ENCODE results near the gene MARCO.
"Not testable (repeated sequence)": the region's sequence is repeated elsewhere in the genome, so short reads cannot be mapped to it uniquely, and the experiment has no call there.

MARCO gene

DNA sequence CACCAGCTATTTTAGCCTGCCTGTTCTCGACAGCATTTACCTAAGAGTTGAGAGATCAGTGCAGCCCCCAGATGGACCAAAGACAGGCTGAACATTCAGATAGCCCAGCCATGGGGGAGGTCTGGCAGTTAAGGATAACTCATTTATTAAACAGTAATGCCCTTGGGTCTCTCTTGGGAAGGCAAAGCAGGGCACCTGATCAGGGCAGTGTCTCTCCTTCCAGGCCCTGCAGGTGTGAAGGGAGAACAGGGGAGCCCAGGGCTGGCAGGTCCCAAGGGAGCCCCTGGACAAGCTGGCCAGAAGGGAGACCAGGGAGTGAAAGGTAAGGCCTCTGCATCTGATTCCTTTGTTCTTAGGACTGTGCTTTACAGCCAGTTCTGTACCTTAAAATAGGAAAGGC is 49.6 kb downstream of the MARCO start:
- no peak for TF ChIP-seq ZFX (IDR thresholded peaks at IDR 0.05)
- TF ChIP-seq, protein P1, sequence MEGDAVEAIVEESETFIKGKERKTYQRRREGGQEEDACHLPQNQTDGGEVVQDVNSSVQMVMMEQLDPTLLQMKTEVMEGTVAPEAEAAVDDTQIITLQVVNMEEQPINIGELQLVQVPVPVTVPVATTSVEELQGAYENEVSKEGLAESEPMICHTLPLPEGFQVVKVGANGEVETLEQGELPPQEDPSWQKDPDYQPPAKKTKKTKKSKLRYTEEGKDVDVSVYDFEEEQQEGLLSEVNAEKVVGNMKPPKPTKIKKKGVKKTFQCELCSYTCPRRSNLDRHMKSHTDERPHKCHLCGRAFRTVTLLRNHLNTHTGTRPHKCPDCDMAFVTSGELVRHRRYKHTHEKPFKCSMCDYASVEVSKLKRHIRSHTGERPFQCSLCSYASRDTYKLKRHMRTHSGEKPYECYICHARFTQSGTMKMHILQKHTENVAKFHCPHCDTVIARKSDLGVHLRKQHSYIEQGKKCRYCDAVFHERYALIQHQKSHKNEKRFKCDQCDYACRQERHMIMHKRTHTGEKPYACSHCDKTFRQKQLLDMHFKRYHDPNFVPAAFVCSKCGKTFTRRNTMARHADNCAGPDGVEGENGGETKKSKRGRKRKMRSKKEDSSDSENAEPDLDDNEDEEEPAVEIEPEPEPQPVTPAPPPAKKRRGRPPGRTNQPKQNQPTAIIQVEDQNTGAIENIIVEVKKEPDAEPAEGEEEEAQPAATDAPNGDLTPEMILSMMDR (conservative IDR thresholded peaks at IDR 0.05) = no peak
- H3K27ac ChIP-seq = no peak overlapping the region

DNA sequence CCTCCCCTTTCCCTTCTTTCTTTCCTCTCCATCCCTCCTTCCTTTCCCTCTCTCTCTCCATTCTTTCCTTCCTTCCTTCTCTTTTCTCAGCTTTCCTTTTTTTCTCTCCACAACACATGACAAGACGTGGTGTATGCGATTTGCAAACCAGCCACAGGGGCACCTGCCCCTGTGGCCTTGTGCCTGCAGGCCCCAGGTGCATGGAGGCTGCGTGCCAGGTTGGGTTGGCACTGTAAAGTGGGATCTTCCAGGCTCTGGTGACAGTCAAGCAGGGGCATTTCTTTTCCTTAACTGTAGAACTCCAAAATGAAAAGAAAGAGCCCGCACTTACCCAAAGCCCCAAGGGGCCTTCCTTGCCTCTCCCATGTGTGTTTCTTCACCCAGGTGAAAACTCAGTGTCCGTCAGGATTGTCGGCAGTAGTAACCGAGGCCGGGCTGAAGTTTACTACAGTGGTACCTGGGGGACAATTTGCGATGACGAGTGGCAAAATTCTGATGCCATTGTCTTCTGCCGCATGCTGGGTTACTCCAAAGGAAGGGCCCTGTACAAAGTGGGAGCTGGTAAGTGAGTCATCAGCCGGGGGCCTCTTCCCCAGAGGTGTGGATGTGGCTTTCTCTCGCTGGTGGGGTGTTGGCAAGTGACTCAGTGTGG is 50.9 kb downstream of the MARCO start:
- no peak overlapping the region for H3K27ac ChIP-seq
- TF ChIP-seq, protein P1 (conservative IDR thresholded peaks at IDR 0.05) = no peak
- no peak for TF ChIP-seq ZFX (IDR thresholded peaks at IDR 0.05)

DNA sequence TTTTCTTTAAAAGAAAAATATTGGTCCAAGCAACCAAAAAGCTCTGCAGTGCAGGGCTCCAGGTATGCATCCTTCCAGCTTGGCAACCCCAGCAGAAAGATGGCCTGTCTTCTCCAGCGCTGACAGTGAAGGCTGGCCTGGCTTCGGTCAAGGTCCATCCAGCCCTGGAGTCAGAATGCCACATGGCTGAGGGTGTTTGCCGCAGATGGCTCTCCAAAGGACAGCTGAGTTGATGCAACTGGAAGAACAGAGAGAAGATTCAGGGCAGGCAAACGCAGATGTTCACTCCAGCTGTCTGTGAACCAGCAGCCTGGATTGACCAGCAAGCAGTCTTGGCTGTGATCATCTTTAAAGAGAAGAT is 51.4 kb downstream of the MARCO start:
- no peak for TF ChIP-seq ZFX (IDR thresholded peaks at IDR 0.05)
- TF ChIP-seq, protein P1 (conservative IDR thresholded peaks at IDR 0.05) = no peak
- H3K27ac ChIP-seq = no peak overlapping the region

DNA sequence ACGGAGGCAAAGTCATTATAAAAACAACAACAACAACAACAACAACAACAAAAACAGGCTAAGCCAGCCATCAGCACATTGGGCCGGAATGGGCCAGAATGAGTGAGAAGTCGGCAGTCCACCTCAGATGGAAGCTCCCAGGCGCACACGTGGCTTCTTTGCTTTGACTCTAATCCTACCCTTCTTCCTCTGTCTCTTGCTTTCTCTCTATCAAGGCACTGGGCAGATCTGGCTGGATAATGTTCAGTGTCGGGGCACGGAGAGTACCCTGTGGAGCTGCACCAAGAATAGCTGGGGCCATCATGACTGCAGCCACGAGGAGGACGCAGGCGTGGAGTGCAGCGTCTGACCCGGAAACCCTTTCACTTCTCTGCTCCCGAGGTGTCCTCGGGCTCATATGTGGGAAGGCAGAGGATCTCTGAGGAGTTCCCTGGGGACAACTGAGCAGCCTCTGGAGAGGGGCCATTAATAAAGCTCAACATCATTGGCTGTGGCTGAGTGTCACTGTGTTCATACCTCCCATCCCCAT is 52.2 kb downstream of the MARCO start:
- no peak overlapping the region for H3K27ac ChIP-seq
- no peak for TF ChIP-seq ZFX (IDR thresholded peaks at IDR 0.05)
- TF ChIP-seq, protein P1 (conservative IDR thresholded peaks at IDR 0.05) = no peak

DNA sequence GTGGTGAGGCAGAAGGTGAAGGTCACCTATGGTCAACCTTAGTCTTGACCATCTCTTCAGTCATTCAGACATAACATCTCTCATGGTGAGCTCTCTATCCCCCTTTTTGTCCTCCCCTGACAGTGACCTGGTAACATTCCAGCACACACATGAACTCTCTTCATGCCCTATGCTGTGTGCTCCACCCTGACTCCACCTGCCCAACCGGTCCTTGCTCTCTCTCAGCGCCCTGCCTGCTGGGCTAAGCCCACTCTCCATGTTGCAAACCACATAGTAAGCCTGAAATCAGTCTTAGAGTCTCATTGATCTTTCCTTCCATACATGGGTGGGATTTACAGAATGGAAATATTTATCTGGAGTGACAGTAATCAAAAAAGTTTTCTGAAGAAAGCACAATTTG is 52.8 kb downstream of the MARCO start:
- TF ChIP-seq, protein P1 (conservative IDR thresholded peaks at IDR 0.05) = no peak
- TF ChIP-seq ZFX (IDR thresholded peaks at IDR 0.05) = no peak
- no peak overlapping the region for H3K27ac ChIP-seq

DNA sequence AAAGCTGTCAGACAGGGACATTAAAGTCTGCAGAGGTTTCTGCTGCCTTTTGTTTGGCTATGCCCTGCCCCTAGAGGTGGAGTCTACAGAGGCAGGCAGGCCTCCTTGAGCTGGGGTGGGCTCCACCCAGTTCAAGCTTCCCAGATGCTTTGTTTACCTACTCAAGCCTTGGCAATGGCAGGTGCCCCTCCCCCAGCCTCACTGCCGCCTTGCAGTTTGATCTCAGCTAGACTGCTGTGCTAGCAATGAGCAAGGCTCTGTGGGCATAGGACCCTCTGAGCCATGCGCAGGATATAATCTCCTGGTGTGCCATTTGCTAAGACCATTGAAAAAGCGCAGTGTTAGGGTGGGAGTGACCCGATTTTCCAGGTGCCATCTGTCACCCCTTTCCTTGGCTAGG is 61.9 kb downstream of the MARCO start:
- not testable (repeated sequence) for H3K27ac ChIP-seq

DNA sequence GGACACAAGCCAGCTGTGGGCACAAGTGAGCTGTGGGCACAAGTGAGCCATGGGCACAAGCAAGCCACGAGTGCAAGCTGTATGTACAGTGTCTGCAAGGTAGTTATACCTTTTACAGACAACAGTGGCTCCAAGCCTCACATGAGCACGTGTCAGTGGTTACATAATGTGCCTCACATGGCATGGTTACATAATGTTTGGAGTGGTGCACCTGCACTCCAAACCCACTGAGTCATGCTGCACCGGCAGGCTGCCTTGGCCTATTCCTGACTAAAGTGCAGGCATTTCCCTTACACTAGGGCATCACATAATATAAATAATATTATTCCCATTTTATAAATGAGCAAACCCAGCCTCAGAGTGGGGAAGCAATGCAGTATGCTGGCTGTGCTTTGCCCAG is 62.6 kb downstream of the MARCO start:
- no peak overlapping the region for H3K27ac ChIP-seq
- no peak for TF ChIP-seq ZFX (IDR thresholded peaks at IDR 0.05)
- TF ChIP-seq, protein P1 (conservative IDR thresholded peaks at IDR 0.05) = no peak

DNA sequence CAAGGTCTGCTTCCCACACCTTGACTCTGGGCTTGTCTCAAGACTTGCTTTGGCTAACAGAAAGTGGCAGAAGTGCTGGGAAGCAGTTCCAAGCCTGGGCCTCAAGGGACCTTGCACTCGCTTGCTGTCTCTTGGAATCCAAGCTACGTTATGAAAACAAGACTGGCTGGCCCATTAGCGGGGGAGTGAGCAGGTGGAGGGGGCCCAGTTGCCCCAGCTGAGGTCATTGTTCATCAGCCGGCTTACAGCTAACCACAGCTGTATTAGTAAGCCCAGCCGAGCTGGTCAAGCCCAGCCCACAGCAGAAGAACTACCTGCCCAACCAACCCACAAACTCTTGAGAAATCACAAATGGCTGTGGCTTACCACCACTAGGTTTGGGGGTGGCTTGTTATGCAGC is 63.1 kb downstream of the MARCO start:
- H3K27ac ChIP-seq = no peak overlapping the region
- TF ChIP-seq, protein P1 (conservative IDR thresholded peaks at IDR 0.05) = no peak
- no peak for TF ChIP-seq ZFX (IDR thresholded peaks at IDR 0.05)
